ENCODE data around the gene TMEM242. TPM values are rescaled to one million over a fixed set of nuclear protein-coding genes. Genes with fewer than 3 reads are reported as not detected.

Gene TMEM242
- total and polyA plus RNA-seq, 2 of the 13 experiments (the other 11 are each of a cell fraction or from before 2014, with no cell fraction given): 5.6 to 11.1 TPM

DNA sequence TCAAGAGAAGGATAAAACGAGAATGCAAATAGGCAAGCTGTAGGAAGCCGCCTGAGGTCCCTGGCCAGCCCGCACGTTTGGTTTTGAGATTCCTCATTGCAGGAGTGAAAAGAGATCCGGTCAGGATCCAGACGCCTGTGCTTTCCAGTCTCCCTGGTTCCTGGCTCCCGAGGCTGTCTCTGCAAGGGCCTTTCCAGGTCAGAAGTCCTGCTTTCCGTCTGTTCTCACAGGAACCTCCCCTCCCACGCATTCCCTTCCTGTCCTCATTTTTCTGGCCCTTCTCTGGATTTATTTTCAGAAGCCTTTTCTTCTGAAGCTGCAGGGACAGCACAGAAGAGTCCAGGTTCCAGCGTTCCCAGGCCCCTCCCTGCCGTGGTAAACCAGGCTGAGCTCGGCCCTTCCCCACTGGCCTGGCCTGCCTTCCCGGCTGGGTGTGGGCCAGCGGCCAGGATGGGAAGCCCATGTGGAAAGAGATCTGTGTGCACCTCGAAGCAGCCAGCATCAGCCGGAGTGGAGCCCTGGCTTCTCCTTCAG, 54.0 kb downstream of the TMEM242 start (continued):
- TF ChIP-seq, protein P1, sequence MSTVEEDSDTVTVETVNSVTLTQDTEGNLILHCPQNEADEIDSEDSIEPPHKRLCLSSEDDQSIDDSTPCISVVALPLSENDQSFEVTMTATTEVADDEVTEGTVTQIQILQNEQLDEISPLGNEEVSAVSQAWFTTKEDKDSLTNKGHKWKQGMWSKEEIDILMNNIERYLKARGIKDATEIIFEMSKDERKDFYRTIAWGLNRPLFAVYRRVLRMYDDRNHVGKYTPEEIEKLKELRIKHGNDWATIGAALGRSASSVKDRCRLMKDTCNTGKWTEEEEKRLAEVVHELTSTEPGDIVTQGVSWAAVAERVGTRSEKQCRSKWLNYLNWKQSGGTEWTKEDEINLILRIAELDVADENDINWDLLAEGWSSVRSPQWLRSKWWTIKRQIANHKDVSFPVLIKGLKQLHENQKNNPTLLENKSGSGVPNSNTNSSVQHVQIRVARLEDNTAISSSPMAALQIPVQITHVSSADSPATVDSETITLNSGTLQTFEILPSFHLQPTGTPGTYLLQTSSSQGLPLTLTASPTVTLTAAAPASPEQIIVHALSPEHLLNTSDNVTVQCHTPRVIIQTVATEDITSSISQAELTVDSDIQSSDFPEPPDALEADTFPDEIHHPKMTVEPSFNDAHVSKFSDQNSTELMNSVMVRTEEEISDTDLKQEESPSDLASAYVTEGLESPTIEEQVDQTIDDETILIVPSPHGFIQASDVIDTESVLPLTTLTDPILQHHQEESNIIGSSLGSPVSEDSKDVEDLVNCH (CRISPR knock-in tag; IDR thresholded peaks at IDR 0.05): no peak
- TF ChIP-seq, protein P2, sequence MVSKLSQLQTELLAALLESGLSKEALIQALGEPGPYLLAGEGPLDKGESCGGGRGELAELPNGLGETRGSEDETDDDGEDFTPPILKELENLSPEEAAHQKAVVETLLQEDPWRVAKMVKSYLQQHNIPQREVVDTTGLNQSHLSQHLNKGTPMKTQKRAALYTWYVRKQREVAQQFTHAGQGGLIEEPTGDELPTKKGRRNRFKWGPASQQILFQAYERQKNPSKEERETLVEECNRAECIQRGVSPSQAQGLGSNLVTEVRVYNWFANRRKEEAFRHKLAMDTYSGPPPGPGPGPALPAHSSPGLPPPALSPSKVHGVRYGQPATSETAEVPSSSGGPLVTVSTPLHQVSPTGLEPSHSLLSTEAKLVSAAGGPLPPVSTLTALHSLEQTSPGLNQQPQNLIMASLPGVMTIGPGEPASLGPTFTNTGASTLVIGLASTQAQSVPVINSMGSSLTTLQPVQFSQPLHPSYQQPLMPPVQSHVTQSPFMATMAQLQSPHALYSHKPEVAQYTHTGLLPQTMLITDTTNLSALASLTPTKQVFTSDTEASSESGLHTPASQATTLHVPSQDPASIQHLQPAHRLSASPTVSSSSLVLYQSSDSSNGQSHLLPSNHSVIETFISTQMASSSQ (IDR thresholded peaks at IDR 0.05; ENCODE audit: low read depth): no peak
- TF ChIP-seq, protein P2 (CRISPR knock-in tag; IDR thresholded peaks at IDR 0.05; ENCODE audit: borderline replicate concordance): no peak
- TF ChIP-seq KDM2A (CRISPR knock-in tag; IDR thresholded peaks at IDR 0.05; ENCODE audit: borderline replicate concordance, low read depth) (no peak), ZNF619 (CRISPR knock-in tag; IDR thresholded peaks at IDR 0.05) (no peak), ZNF747 (CRISPR knock-in tag; IDR thresholded peaks at IDR 0.05; ENCODE audit: borderline replicate concordance) (no peak), DBP (CRISPR knock-in tag; IDR thresholded peaks at IDR 0.05; ENCODE audit: not compliant biosample characterization) (no peak), ZFX (CRISPR knock-in tag; IDR thresholded peaks at IDR 0.05; ENCODE audit: low read depth) (peak; percentile 42; the same call in 1 of the 2 replicates), ZSCAN20 (CRISPR knock-in tag; IDR thresholded peaks at IDR 0.05; ENCODE audit: borderline replicate concordance) (no peak)
- TF ChIP-seq, protein P3, sequence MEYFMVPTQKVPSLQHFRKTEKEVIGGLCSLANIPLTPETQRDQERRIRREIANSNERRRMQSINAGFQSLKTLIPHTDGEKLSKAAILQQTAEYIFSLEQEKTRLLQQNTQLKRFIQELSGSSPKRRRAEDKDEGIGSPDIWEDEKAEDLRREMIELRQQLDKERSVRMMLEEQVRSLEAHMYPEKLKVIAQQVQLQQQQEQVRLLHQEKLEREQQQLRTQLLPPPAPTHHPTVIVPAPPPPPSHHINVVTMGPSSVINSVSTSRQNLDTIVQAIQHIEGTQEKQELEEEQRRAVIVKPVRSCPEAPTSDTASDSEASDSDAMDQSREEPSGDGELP (IDR thresholded peaks at IDR 0.05; ENCODE audit: borderline replicate concordance, low read depth): no peak
- TF ChIP-seq, protein P4, sequence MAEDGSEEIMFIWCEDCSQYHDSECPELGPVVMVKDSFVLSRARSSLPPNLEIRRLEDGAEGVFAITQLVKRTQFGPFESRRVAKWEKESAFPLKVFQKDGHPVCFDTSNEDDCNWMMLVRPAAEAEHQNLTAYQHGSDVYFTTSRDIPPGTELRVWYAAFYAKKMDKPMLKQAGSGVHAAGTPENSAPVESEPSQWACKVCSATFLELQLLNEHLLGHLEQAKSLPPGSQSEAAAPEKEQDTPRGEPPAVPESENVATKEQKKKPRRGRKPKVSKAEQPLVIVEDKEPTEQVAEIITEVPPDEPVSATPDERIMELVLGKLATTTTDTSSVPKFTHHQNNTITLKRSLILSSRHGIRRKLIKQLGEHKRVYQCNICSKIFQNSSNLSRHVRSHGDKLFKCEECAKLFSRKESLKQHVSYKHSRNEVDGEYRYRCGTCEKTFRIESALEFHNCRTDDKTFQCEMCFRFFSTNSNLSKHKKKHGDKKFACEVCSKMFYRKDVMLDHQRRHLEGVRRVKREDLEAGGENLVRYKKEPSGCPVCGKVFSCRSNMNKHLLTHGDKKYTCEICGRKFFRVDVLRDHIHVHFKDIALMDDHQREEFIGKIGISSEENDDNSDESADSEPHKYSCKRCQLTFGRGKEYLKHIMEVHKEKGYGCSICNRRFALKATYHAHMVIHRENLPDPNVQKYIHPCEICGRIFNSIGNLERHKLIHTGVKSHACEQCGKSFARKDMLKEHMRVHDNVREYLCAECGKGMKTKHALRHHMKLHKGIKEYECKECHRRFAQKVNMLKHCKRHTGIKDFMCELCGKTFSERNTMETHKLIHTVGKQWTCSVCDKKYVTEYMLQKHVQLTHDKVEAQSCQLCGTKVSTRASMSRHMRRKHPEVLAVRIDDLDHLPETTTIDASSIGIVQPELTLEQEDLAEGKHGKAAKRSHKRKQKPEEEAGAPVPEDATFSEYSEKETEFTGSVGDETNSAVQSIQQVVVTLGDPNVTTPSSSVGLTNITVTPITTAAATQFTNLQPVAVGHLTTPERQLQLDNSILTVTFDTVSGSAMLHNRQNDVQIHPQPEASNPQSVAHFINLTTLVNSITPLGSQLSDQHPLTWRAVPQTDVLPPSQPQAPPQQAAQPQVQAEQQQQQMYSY (CRISPR knock-in tag; IDR thresholded peaks at IDR 0.05): peak; percentile 87
